Left lung (tissue), 10 donors: ENCODE measurements around the gene E2F3. TPM values are rescaled to one million over a fixed set of nuclear protein-coding genes. Genes with fewer than 3 reads are reported as not detected.

Source experiments
- ATAC-seq: fragments of 200-7000 bp; cut with Tn5 transposase; one replicate; pipeline ENCODE4 v1.9.1; 2020; ENCODE audit warnings: moderate library complexity
- DNase-seq, 4 donors: peaks; one replicate each; pipeline ENCODE4 v3.0.0-alpha.2; 2013 to 2020
- H3K27ac ChIP-seq, 2 donors: fragments of 200-600 bp; sonication (generic) in 1 of 2; one replicate each; pipeline versions ENCODE4 v1.5.0 to v1.8.0; 2020 to 2021
- H3K27me3 ChIP-seq, 2 donors: fragments of 200-600 bp; sonication (generic) in 1 of 2; one replicate each; pipeline versions ENCODE4 v1.5.0 to v1.8.0; 2020 to 2021
- H3K36me3 ChIP-seq, 2 donors: fragments of 200-600 bp; sonication (generic) in 1 of 2; one replicate each; pipeline versions ENCODE4 v1.5.0 to v1.8.0; 2020 to 2021
- H3K4me1 ChIP-seq, 2 donors: fragments of 200-600 bp; one replicate each; pipeline ENCODE4 v1.8.0; 2021
- H3K4me3 ChIP-seq, 2 donors: fragments of 200-600 bp; sonication (generic) in 1 of 2; one replicate each; pipeline versions ENCODE4 v1.5.0 to v1.8.0; 2020 to 2021; ENCODE audit warnings: mild to moderate bottlenecking in 1 of 2
- H3K9me3 ChIP-seq, 2 donors: fragments of 200-600 bp; sonication (generic) in 1 of 2; one replicate each; pipeline versions ENCODE4 v1.5.0 to v1.8.0; 2020 to 2021
- CTCF ChIP-seq, 2 donors: fragments of 200-600 bp; sonication (generic) in 1 of 2; IDR thresholded peaks; one replicate each; pipeline versions ENCODE4 v1.5.0 to v1.8.0; 2021; ENCODE audit warnings: antibody characterized with exemption in 2 of 2
- intact Hi-C, 2 donors: fragments of 100-400 bp; cut with DNase I; formaldehyde crosslinking; loops; one replicate each; pipeline versions ENCODE4 v1.11.2 to v1.14.2; 2022
- polyA plus RNA-seq, 6 donors: library from polyadenylated mRNA; unstranded; fragments of 120-200 nt; gene quantifications; one replicate each; pipeline ENCODE4 v1.2.1, GENCODE V29; 2013; ENCODE audit not compliant: insufficient read length in 6 of 6
- total RNA-seq, 2 donors: library from RNA; stranded (reverse); fragmentation: NEBNext Ultra II Directional; extraction: Animal tissue kit (Norgen Biotek cat#: 25700); gene quantifications; one replicate each; pipeline ENCODE4 v1.2.1, GENCODE V29; 2021
- donor health status: DM: no; HTN: yes; CAD: no.
- donor health status: DM: no; HTN: no; CAD: no.

Gene E2F3
- total and polyA plus RNA-seq, 8 donors, result 11.4 to 18.6 (median 15.1) TPM

- intact Hi-C loops, result no loop called here
- Histone ChIP-seq H3K27me3 (no peaks in the 10 kb centered on the region), H3K4me1 (peaks cover 0 to 65% of the 10 kb centered on the region in 2 donors), H3K36me3 (no peaks in the 10 kb centered on the region), H3K27ac (peak overlapping the region in 1 of 2 donors; percentile 35), H3K9me3 (no peaks in the 10 kb centered on the region), H3K4me3 (no peak overlapping the region)
- no peak for TF ChIP-seq CTCF (IDR thresholded peaks at IDR 0.05)
- ATAC-seq (no peak), DNase-seq (no peak)
Observed at GRCh38 chr6:20415712-20416454, 14.2 kb downstream of the E2F3 start.

- Histone ChIP-seq H3K27ac (peak overlapping the region in 1 of 2 donors; percentile 35), H3K9me3 (peaks cover 0 to 5% of the 10 kb centered on the region in 2 donors), H3K36me3 (no peaks in the 10 kb centered on the region), H3K4me1 (peaks cover 0 to 57% of the 10 kb centered on the region in 2 donors), H3K4me3 (no peak overlapping the region), H3K27me3 (no peaks in the 10 kb centered on the region)
- DNase-seq (no peak), ATAC-seq (no peak)
- intact Hi-C loops, result no loop called here
- TF ChIP-seq CTCF (IDR thresholded peaks at IDR 0.05), result no peak
Observed at GRCh38 chr6:20416567-20417345, 15.1 kb downstream of the E2F3 start.

- H3K9me3 ChIP-seq, result peaks cover 0 to 8% of the 10 kb centered on the region in 2 donors
- no peak for DNase-seq
- no peaks in the 10 kb centered on the region for H3K36me3 ChIP-seq
- no peaks in the 10 kb centered on the region for H3K27me3 ChIP-seq
- no peak for ATAC-seq
- H3K4me3 ChIP-seq, result no peak overlapping the region
- intact Hi-C loops, result no loop called here
- peak overlapping the region in 1 of 2 donors; percentile 38 for H3K27ac ChIP-seq
- no peak for TF ChIP-seq CTCF (IDR thresholded peaks at IDR 0.05)
- H3K4me1 ChIP-seq, result peaks cover 0 to 60% of the 10 kb centered on the region in 2 donors
Observed at GRCh38 chr6:20417819-20418218, 16.1 kb downstream of the E2F3 start.

GRCh38 chr6:20426177-20427082 is 24.8 kb downstream of the E2F3 start:
- intact Hi-C loops, result no loop called here
- peaks cover 0 to 4% of the 10 kb centered on the region in 2 donors for H3K36me3 ChIP-seq
- no peak for TF ChIP-seq CTCF (IDR thresholded peaks at IDR 0.05)
- H3K4me1 ChIP-seq, result peaks cover 0 to 60% of the 10 kb centered on the region in 2 donors
- peak overlapping the region in 1 of 2 donors; percentile 79 for H3K27ac ChIP-seq
- peaks cover 0 to 6% of the 10 kb centered on the region in 2 donors for H3K9me3 ChIP-seq
- ATAC-seq (no peak), DNase-seq (no peak)
- H3K27me3 ChIP-seq, result no peaks in the 10 kb centered on the region
- H3K4me3 ChIP-seq, result no peak overlapping the region
